Measurements from ENCODE around the gene CYBC1. TPM values are rescaled to one million over a fixed set of nuclear protein-coding genes. Genes with fewer than 3 reads are reported as not detected.

CYBC1 gene
- total and polyA plus RNA-seq, 8 donors = 47.0 to 116 (median 53.3) TPM

DNA sequence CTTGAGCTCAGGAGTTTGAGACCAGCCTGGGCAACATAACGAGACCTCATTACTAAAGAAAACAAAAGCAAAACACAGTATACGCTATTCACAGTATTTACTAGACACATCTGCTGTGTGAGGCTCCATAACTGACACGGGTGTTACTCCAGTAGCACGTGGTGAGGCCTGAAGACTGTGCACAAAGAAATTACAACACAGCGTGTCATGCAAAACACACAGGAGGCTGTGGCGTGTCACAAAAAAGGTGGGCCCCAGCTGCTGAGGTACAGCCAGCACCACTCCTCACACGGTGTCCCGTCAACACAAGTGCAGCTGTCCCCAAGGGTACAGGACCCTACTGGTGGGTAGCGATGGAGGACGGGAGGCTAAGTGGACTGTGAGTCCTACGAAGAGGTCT, 2.7 kb downstream of the CYBC1 start:
- Histone ChIP-seq H3K27me3 (no peaks in the 10 kb centered on the region), H3K27ac (no peak overlapping the region), H3K4me3 (no peak overlapping the region), H3K9me3 (no peaks in the 10 kb centered on the region), H3K36me3 (peaks cover 0 to 45% of the 10 kb centered on the region in 2 donors), H3K4me1 (peaks cover 16 to 66% of the 10 kb centered on the region in 2 donors)
- intact Hi-C loops (cut with DNase I) = no loop called here
- no peak for ATAC-seq
- TF ChIP-seq, protein P1, sequence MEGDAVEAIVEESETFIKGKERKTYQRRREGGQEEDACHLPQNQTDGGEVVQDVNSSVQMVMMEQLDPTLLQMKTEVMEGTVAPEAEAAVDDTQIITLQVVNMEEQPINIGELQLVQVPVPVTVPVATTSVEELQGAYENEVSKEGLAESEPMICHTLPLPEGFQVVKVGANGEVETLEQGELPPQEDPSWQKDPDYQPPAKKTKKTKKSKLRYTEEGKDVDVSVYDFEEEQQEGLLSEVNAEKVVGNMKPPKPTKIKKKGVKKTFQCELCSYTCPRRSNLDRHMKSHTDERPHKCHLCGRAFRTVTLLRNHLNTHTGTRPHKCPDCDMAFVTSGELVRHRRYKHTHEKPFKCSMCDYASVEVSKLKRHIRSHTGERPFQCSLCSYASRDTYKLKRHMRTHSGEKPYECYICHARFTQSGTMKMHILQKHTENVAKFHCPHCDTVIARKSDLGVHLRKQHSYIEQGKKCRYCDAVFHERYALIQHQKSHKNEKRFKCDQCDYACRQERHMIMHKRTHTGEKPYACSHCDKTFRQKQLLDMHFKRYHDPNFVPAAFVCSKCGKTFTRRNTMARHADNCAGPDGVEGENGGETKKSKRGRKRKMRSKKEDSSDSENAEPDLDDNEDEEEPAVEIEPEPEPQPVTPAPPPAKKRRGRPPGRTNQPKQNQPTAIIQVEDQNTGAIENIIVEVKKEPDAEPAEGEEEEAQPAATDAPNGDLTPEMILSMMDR (IDR thresholded peaks at IDR 0.05) = no peak
- no peak for DNase-seq

GRCh38 chr17:82446649-82447048, 3.9 kb downstream of the CYBC1 start:
- Histone ChIP-seq H3K27ac (no peak overlapping the region), H3K27me3 (no peaks in the 10 kb centered on the region), H3K36me3 (peaks cover 0 to 57% of the 10 kb centered on the region in 2 donors), H3K9me3 (no peaks in the 10 kb centered on the region), H3K4me3 (no peak overlapping the region), H3K4me1 (peaks cover 16 to 59% of the 10 kb centered on the region in 2 donors)
- no peak for DNase-seq
- TF ChIP-seq, protein P1 (IDR thresholded peaks at IDR 0.05) = no peak
- no peak for ATAC-seq
- intact Hi-C loops (cut with DNase I) = no loop called here

DNA sequence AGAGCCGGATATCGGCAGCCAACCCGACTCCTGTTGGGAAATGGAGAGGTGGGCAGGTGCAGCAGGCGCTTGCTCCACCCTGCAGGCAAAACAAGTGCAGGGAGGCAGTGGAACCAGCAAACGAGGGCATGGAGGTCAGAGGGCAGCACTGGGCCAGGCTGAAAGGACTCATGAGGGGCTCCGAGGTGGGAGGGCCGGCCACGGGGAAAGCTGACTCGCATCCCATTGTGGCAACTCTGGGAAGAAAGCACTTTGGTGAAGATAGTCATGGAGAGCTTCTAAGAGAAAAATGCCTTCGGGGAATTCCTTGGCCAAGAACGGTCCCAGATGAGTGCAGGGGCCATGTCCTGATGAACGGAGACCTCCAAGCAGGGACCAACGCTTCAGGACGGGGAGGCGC, 4.4 kb downstream of the CYBC1 start:
- Histone ChIP-seq H3K27me3 (no peaks in the 10 kb centered on the region), H3K27ac (peak overlapping the region in 1 of 2 donors; percentile 63), H3K4me3 (no peak overlapping the region), H3K4me1 (peaks cover 12 to 57% of the 10 kb centered on the region in 2 donors), H3K36me3 (peaks cover 0 to 61% of the 10 kb centered on the region in 2 donors), H3K9me3 (no peaks in the 10 kb centered on the region)
- intact Hi-C loops (cut with DNase I) = no loop called here
- no peak for ATAC-seq
- TF ChIP-seq, protein P1 (IDR thresholded peaks at IDR 0.05) = no peak
- no peak for DNase-seq

DNA sequence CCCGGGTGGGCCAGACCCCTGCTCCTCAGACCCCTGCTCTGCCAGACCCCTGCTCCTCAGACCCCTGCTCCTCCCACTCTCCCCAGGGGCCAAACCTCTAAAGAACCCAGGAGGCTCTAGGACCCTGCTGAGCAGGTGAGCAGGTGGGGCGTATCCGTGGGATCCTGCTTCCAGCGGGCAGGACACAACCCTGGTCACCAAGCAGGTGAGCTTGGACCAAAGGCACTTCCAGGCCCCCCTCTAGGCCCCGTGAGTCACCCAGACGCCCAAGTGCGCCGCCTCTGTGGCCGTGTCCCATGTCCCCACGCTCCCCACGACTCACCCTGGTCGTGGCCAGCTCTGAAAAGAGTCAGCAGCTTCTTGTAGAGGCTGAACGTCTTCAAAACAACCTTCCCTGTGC, 5.0 kb downstream of the CYBC1 start:
- Histone ChIP-seq H3K36me3 (peaks cover 0 to 61% of the 10 kb centered on the region in 2 donors), H3K9me3 (no peaks in the 10 kb centered on the region), H3K4me3 (no peak overlapping the region), H3K27me3 (no peaks in the 10 kb centered on the region), H3K27ac (peak overlapping the region in 1 of 2 donors; percentile 63), H3K4me1 (peaks cover 9 to 59% of the 10 kb centered on the region in 2 donors)
- intact Hi-C loops (cut with DNase I) = no loop called here
- no peak for ATAC-seq
- DNase-seq = no peak
- TF ChIP-seq, protein P1 (IDR thresholded peaks at IDR 0.05) = no peak

DNA sequence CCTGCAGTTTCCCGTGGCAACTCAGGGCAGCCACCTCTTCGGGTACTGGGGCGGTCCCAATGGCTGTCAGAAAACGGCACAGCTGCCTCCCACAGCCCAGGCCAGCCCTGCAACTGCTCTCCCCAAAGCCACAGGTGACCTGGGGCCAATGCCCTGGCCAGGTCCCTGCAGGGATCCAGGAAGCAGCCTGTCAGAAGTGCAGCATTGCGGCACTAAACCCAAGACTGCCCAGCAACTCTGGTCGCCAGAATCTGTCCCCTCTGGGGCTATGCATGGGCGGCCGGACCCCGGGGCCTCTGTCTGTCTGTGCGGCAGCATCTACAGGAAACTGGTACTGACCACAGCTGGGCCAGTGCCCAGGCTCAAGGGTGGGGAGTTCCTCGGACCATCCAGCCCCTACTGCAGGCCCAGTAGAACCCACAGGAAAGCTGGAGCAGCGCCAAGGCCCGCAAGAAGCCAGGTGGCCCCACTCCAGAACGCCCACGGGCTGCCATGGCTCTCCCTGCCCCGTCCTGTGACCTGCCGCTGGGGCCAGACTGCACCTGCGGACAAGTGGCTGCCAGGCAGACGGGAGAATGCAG, 5.5 kb downstream of the CYBC1 start:
- ATAC-seq (no peak), DNase-seq (peak in 1 of 4 donors; percentile 72)
- intact Hi-C loops (cut with DNase I) = no loop called here
- Histone ChIP-seq H3K4me3 (no peak overlapping the region), H3K27ac (peak overlapping the region in 1 of 2 donors; percentile 63), H3K27me3 (no peaks in the 10 kb centered on the region), H3K36me3 (peaks cover 0 to 62% of the 10 kb centered on the region in 2 donors), H3K4me1 (peaks cover 9 to 64% of the 10 kb centered on the region in 2 donors), H3K9me3 (no peaks in the 10 kb centered on the region)
- TF ChIP-seq, protein P1 (IDR thresholded peaks at IDR 0.05) = no peak
